HS-27A (cell line): ENCODE data around the gene RENBP.

ENCODE experiments used
- DNase-seq: peaks from one replicate; pipeline ENCODE4 v3.0.0-alpha.2; 2012; ENCODE audit warnings: low read depth, missing footprints

RENBP gene

GRCh38 chrX:153888344-153888743, 56.1 kb downstream of the RENBP start:
- no peak for DNase-seq

- no peak for DNase-seq
These were observed 57.1 kb downstream of the RENBP start for GRCh38 chrX:153887385-153887784.

GRCh38 chrX:153886915-153887314, 57.5 kb downstream of the RENBP start:
- DNase-seq: no peak

- DNase-seq: no peak
These were observed 58.2 kb downstream of the RENBP start, which contains the start of gene L1CAM for GRCh38 chrX:153885968-153886903. TSS of gene L1CAM (minus strand) at chrX:153886173. CDS start at chrX:153875836, 10,337 bp downstream.
